NB4 (cell line): ENCODE data around the gene GSK3B.

Experiments
- MAX ChIP-seq: IDR thresholded peaks from 2 replicates; pipeline ENCODE4 v1.6.1; 2011; ENCODE audit warnings: low read depth, low read length
- POLR2A ChIP-seq: IDR thresholded peaks from 2 replicates; pipeline ENCODE4 v1.6.1; 2011; ENCODE audit warnings: mild to moderate bottlenecking; ENCODE audit not compliant: insufficient read length; ENCODE audit errors: extremely low read depth
- TF ChIP-seq, protein P1 (sequence below): IDR thresholded peaks from one replicate; pipeline ENCODE4 v1.5.1; 2012; ENCODE audit warnings: low read depth, low read length

GRCh38 chr3:119819806-119820205, 274.4 kb downstream of the GSK3B start:
- no peak for TF ChIP-seq POLR2A
- TF ChIP-seq, protein P1, sequence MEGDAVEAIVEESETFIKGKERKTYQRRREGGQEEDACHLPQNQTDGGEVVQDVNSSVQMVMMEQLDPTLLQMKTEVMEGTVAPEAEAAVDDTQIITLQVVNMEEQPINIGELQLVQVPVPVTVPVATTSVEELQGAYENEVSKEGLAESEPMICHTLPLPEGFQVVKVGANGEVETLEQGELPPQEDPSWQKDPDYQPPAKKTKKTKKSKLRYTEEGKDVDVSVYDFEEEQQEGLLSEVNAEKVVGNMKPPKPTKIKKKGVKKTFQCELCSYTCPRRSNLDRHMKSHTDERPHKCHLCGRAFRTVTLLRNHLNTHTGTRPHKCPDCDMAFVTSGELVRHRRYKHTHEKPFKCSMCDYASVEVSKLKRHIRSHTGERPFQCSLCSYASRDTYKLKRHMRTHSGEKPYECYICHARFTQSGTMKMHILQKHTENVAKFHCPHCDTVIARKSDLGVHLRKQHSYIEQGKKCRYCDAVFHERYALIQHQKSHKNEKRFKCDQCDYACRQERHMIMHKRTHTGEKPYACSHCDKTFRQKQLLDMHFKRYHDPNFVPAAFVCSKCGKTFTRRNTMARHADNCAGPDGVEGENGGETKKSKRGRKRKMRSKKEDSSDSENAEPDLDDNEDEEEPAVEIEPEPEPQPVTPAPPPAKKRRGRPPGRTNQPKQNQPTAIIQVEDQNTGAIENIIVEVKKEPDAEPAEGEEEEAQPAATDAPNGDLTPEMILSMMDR: no peak
- no peak for TF ChIP-seq MAX
